GM21619 (cell line): ENCODE results near the gene DRC3.

Experiments used
- ATAC-seq: cut with Tn5 transposase; IDR thresholded peaks from one replicate; pipeline ENCODE4 v1.9.1; 2021; ENCODE audit not compliant: unreplicated experiment

The DRC3 gene

GRCh38 chr17:17964710-17965109, 8.0 kb upstream of the DRC3 start:
- no peak for ATAC-seq

DNA sequence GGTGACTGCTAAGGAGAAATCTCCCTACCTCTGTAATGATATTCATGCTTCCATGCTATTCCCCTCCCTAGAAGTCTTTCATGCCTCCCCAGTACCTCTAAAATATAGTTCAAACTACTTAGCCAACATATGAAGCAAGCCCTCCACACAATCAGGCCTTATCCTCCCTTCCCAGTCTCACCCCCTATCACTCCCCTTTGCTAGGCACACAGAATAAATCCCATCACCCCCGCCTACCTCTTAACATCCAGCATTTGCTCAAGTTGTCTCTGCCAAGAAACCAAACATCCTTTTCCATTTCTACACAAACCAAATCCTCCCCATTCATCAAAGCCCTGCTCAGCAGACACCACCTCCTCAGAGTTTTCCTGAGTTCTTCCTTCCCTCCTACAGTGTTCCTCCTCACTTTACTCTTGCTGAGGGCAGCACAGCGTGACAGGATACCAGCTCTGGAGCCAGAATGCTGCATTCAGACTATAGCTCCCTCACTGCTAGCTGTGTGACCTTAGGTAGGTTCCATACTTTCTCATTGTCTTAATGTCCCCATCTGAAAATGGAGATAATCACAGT, 7.4 kb upstream of the DRC3 start:
- ATAC-seq, result no peak

GRCh38 chr17:17966399-17966798, 6.3 kb upstream of the DRC3 start:
- ATAC-seq, result no peak

DNA sequence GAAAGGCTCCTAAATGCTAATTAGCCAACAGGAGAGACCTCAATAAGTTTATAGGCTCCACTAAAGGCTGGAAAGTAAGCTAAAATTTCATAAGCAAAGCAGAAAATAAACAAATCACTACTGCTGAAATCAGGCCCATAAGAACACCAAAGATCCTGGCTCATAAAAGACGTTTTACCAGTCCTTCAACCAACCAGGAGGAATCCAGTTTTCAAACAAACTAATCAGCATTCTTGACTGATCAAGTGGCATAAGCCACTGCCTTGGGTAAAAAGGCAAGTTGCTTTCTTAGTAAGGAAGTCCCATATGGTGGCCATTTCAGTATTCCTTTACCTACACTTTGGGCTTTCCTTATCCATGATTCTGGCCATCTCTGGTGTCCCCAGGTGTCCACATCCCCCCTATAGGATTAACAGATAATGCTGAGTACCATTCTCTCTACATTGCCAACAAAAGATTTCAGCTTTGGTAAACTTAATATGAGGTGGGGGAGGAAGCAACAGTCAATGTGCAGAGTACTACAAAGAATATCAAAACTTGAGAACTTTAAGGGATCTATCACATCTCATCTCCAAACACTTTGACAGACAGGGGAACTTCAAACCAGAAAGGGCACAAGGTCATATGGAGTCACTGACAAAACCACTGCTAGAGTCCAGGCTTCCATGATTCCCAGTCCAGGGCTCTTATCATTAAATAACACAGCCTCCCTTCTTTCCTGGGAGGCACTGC, 1.8 kb upstream of the DRC3 start:
- ATAC-seq, result no peak

DNA sequence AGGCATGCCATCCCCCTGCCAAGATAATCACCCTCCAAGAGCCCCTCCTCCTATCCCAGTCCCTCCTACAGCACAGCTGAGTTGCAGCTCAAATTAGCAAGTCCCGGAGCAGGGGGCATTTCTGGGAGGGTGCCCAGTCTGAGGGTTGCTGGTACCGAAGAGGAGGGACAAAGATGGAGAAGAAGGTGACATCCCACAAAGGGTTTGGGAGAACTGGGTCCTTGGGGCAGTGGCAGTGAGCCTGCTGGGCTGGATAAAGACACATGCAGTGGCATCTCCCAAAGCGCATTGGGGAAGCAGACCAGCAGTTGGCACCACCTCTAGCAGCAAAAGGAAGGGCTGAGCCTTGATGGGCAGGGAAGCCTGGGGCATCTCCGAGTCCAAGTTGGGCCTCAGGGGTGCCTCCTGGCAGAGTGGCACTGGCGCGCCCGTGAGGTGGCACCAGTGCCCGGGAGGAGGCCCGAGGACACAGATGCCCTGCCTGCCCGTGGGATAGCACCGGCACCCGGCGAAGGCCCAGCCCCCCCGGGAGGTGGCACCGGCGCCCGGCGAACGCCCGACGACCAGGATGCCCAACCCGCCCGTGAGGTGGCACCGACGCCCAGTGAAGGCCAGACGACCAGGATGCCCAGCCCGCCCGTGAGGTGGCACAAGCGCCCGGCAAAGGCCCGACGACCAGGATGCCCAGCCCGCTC, 1.1 kb upstream of the DRC3 start:
- no peak for ATAC-seq

GRCh38 chr17:17972952-17973254, 241 bp downstream of the DRC3 start:
- no peak for ATAC-seq

DNA sequence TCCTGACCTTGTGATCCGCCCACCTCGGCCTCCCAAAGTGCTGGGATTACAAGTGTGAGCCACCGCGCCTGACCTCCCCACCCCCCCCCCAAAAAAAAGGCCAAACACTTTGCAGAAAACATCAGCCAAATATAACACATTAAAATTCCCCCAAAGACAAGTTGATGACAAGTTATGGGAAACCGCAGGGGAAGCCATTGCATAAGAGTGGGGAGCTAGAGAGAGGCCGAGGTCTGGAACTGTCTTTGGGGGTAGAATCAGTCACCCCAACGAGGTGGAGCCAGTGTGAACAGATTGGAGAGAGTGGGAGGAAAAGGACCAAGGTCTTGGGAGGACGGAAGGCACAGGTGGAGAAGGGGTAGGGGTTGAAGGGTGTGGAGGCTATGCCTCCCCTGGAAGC, 2.8 kb downstream of the DRC3 start:
- no peak for ATAC-seq

DNA sequence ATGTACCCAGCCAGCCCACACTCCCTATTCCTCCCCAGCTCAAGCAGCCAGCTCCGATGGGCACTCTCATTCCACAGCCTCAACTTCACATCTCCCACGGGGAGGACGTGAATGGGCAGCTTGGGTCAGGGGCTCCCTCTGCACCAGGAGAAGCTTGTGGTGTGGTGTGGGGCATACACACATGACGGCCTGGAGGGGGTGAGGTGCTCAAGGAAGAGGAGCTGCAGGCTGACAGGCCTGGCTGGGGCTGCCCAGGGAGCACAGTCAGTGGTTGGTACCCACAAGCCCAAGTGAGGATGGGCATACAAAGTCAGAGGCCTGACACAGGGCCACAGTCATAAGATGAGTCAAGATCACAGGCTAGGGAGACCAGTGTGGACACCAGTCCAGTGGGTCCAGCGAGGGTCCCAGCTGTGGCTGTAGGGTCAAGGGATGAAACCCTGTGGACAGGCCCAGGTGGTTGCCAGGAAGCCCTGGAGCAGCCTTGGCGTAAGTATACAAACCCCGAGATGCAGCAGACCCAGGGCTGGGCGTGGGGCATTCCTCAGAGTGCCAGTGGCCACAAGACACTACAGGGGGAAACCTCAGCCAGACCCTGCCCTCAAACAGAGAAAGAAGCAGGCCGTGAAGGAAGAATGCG, 4.4 kb downstream of the DRC3 start:
- ATAC-seq, result no peak

DNA sequence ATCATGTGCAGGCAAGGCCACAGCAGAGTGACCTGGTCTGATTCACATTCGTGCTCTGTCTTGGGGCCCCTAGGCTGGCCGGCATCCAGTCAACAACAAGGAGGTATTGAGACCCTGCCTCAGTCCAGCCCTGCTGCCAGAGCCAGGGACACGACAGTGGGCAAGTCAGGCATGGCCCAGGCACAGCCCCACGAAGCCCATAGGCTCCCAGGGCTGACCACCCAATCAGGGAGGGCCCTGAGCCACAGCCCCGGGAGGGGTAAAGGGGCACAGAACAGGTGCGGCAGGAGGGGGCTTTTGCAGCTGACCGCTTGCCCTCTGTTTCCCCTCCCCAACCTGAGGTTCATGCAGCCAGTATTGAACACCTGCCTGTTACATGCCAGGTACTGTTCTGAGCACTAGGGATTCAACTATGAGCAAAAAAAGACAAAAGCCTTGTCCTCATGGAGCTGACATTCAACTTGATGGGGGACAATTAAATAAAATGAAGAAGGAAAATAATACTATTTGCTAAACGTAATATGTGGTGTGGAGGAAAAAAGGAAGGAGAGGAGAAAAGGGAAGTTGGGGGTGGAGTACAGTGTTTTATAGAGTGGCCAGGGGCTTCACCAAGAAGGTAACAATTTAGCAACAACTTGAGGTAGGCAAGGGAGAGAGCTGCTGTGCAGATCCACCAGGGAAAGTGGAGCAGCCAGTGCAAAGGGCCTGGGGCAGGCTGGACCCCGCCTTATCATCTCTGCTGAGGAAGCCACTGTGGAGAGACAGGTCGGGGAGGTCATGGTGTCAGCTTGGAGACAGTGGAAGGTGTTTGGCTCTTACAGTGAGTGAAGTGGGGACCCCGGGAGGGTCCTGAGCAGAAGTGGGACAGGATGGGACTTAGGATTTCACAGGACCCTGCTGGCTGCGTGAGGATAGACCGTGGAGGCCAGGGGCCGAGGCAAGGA, 6.1 kb downstream of the DRC3 start:
- no peak for ATAC-seq

DNA sequence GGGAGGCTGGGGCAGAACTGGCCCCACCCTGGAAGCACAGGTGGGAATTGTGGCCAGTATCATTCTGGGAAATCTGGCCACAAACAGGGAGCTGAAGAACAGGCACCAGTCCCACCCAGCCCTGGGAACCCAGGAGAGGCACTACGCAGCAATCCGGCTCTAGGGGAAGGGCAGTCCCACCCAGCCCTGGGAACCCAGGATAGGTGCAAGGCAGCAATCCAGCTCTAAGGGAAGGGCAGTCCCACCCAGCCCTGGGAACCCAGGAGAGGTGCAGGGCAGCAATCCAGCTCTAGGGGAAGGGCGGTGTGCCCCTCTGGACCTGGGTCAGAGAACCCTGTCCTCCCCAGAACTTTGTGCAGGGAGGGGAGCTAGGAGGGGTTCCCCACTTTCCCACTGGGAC, 7.1 kb downstream of the DRC3 start:
- ATAC-seq, result no peak

- ATAC-seq, result no peak
These were observed 8.7 kb downstream of the DRC3 start for GRCh38 chr17:17981330-17981729.

DNA sequence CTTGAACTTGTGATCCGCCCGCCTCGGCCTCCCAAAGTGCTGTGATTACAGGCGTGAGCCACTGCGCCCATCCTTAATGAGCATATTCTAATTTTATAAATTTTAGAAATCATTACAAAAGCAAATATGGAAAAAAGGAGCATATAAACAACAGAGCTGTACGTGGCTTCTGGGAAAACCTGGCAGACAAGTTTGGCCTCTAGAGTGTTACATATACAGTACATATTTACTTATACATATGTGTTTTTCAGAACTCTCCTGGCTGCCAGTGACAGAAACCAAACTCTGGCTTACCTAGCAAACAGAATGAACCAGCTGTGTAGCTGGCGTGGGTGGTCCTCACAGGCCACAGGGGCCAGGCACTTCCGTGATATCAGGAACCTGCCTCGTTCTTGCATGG, 10.1 kb downstream of the DRC3 start:
- no peak for ATAC-seq

DNA sequence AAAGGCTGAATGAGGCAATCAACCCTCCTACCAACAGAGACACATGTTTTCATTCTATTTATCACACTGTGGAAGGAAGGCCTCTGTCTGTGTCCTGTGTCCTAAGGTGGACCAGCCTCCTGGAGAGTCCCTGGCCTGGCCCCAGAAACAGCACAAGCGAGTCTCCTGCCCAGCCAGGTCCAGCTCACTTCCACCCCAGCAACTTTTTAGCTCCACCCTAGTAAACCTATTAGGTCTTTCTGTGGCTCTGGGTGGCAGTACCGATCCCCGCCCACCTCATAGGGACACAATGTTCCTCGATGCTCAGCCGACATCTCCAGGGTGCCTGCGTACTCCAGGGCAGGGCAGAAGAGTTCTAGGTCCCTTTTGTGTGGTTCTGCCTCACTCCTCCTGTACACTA, 10.7 kb downstream of the DRC3 start:
- no peak for ATAC-seq

DNA sequence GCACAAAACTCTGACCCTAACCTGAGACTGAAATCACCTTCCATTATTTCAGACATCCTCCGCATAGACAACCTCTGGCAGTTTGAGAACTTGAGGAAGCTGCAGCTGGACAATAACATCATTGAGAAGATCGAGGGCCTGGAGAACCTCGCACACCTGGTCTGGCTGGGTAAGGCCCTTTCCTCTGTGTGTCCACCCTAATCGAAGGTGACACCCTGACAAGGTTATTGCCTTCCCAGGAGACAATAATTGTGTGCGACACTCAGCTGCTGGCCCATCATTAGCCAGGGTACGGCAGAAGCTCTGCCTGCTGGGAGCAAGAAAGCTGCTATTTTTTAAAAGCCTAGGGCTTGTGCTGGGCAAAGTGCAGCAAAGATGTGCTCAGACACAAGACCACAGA, 11.1 kb downstream of the DRC3 start:
- ATAC-seq, result no peak

- no peak for ATAC-seq
These were observed 12.5 kb downstream of the DRC3 start for GRCh38 chr17:17985153-17985552.

DNA sequence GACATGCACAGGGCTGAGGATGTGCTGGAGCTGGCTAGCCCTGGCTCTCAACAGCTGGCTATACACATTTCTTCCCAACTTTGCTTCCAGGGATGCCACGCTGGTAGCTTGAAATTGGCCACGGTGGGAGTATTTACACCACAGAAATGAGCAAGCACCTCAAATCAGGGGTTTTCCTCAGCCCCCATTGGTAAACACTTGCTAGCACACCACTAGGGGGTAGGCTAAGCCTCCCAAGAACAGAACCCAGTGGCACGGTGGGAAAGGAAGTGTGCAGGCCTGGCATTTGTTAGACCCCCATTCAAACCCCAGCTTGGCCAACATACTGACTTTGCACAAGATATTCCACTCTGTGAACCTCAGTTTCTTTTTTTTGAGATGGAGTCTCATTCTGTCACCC, 12.9 kb downstream of the DRC3 start:
- ATAC-seq, result no peak

DNA sequence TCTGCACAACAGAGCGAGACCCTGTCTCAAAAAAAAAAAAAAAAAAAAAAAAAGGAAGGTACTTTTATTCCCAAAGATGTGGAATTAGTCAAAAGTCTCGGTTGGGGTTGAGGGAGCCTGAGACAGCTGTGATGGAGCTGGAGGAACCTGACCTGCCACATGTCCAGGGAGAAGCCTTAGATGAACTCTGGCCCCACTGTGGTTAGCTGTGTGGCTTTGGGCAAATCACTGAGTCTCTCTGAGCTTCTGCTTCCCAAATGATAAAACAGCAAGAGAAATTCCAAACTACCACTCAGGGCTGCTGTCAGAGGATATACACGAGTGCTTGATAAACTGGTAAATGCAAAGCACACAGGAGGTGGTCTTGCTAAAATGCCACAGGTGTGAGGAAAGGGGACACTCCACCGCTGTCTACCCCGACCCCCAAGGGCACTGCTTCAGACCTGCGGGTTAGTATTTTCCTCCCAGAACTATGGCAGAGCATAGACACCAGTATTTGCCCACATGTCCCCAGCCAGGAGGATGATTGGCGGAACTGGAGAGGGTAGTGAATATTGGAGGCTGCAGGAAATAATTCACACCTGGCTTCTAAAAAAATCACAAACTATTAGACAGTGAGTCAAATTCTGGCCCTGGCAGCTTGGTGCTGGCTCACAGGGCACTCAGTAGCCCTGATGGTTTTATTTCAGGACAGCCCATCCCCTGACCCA, 14.7 kb downstream of the DRC3 start:
- no peak for ATAC-seq

DNA sequence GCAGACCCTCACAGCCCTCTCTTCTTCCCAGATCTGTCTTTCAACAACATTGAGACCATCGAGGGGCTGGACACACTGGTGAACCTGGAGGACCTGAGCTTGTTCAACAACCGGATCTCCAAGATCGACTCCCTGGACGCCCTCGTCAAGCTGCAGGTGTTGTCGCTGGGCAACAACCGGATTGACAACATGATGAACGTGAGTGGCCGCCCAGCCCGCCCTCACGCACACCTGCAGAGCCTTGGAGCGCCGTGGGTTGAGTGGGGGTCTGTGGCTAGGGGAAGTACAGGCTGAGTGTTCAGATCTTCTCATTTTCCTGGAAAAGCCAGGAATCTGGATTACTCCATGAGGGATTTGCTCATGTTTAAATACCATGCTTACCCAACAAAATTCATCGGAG, 15.2 kb downstream of the DRC3 start:
- no peak for ATAC-seq

GRCh38 chr17:17988427-17988945, 15.8 kb downstream of the DRC3 start:
- no peak for ATAC-seq

- ATAC-seq, result no peak
These were observed 16.4 kb downstream of the DRC3 start for GRCh38 chr17:17989081-17989480.
